Neural cell (in vitro differentiated cells): ENCODE data around the gene C16orf86. TPM values are rescaled to one million over a fixed set of nuclear protein-coding genes. Genes with fewer than 3 reads are reported as not detected.

ENCODE experiments used
- H2AFZ ChIP-seq: fragments of 200-600, 300-800 bp; sonication (generic), shearing (Covaris generic); 2 replicates; pipeline ENCODE4 v1.6.0; 2014; ENCODE audit warnings: low read depth, mild to moderate bottlenecking, antibody characterized with exemption, low read length, moderate library complexity
- H3F3A ChIP-seq: fragments of 200-600 bp; shearing (Covaris generic); 2 replicates; pipeline ENCODE4 v1.6.1; 2016; ENCODE audit warnings: mild to moderate bottlenecking, moderate library complexity, mixed read lengths, antibody characterized with exemption, low read length; ENCODE audit not compliant: insufficient read depth, poor library complexity, severe bottlenecking
- H3K27ac ChIP-seq: fragments of 200-600, 300-800 bp; sonication (generic), shearing (Covaris generic); 2 replicates; pipeline ENCODE4 v1.5.1; 2014; ENCODE audit warnings: mild to moderate bottlenecking, low read length, moderate library complexity
- H3K27me3 ChIP-seq: fragments of 300-800, 200-600 bp; sonication (generic), shearing (Covaris generic); 2 replicates; pipeline ENCODE4 v1.6.0; 2014; ENCODE audit warnings: mild to moderate bottlenecking, low read depth, low read length, moderate library complexity; ENCODE audit not compliant: insufficient read depth
- H3K36me3 ChIP-seq: fragments of 300-800, 200-600 bp; sonication (generic), shearing (Covaris generic); 2 replicates; pipeline ENCODE4 v1.5.1; 2014; ENCODE audit warnings: mild to moderate bottlenecking, antibody characterized with exemption, low read length, moderate library complexity; ENCODE audit not compliant: insufficient read depth
- H3K4me2 ChIP-seq: fragments of 300-800, 200-600 bp; sonication (generic), shearing (Covaris generic); 2 replicates; pipeline ENCODE4 v1.6.0; 2014; ENCODE audit warnings: mild to moderate bottlenecking, low read length
- H3K4me3 ChIP-seq: fragments of 300-800, 200-600 bp; sonication (generic), shearing (Covaris generic); 2 replicates; pipeline ENCODE4 v1.5.1; 2014; ENCODE audit warnings: mild to moderate bottlenecking, low read length, moderate library complexity
- H3K79me2 ChIP-seq: fragments of 200-600 bp; shearing (Covaris generic); replicated peaks from 2 replicates; pipeline ENCODE4 v1.6.0; 2014; ENCODE audit warnings: mild to moderate bottlenecking, low read length, moderate library complexity; ENCODE audit not compliant: insufficient read depth
- H3K9ac ChIP-seq: fragments of 300-800, 200-600 bp; sonication (generic), shearing (Covaris generic); 2 replicates; pipeline ENCODE4 v1.6.1; 2016; ENCODE audit warnings: mild to moderate bottlenecking, low read length, mixed read lengths
- H3K9me2 ChIP-seq: fragments of 200-600 bp; shearing (Covaris generic); 2 replicates; pipeline ENCODE4 v1.6.1; 2016; ENCODE audit warnings: mild to moderate bottlenecking, low read length, mixed read lengths; ENCODE audit not compliant: insufficient read depth
- H3K9me3 ChIP-seq: fragments of 200-600, 300-800 bp; sonication (generic), shearing (Covaris generic); 2 replicates; pipeline ENCODE4 v1.6.1; 2016; ENCODE audit warnings: mild to moderate bottlenecking, mixed run types, low read length, moderate library complexity, mixed read lengths
- H4K20me1 ChIP-seq: fragments of 200-600 bp; shearing (Covaris generic); 2 replicates; pipeline ENCODE4 v1.6.1; 2016; ENCODE audit warnings: mild to moderate bottlenecking, mixed run types; ENCODE audit not compliant: insufficient read depth
- CTCF ChIP-seq: fragments of 450-650 bp; IDR thresholded peaks from 2 replicates; pipeline ENCODE4 v1.5.1; 2014; ENCODE audit warnings: antibody characterized with exemption, mild to moderate bottlenecking, moderate library complexity; ENCODE audit not compliant: poor library complexity, severe bottlenecking
- EP300 ChIP-seq: fragments of 450-650 bp; conservative IDR thresholded peaks from 2 replicates; pipeline ENCODE4 v1.6.1; 2014; ENCODE audit warnings: antibody characterized with exemption, mild to moderate bottlenecking, moderate library complexity; ENCODE audit not compliant: poor library complexity, severe bottlenecking
- EZH2 ChIP-seq: fragments of 200-600, 300-800 bp; shearing (Covaris generic), sonication (generic); IDR thresholded peaks from 2 replicates; pipeline ENCODE4 v1.6.1; 2014; ENCODE audit warnings: antibody characterized with exemption, low read length, borderline replicate concordance, mild to moderate bottlenecking; ENCODE audit not compliant: insufficient read depth, poor library complexity, severe bottlenecking
- MXI1 ChIP-seq: fragments of 450-650 bp; conservative IDR thresholded peaks from 2 replicates; pipeline ENCODE4 v1.6.1; 2014; ENCODE audit warnings: antibody characterized with exemption, mild to moderate bottlenecking; ENCODE audit not compliant: poor library complexity, severe bottlenecking
- POLR2AphosphoS5 ChIP-seq: IDR thresholded peaks from 2 replicates; pipeline ENCODE4 v1.6.1; 2012
- RAD21 ChIP-seq: fragments of 450-650 bp; conservative IDR thresholded peaks from 2 replicates; pipeline ENCODE4 v1.6.1; 2014; ENCODE audit warnings: antibody characterized with exemption, mild to moderate bottlenecking, moderate library complexity
- SMC3 ChIP-seq: fragments of 450-650 bp; conservative IDR thresholded peaks from 2 replicates; pipeline ENCODE4 v1.6.1; 2014; ENCODE audit warnings: antibody characterized with exemption, mild to moderate bottlenecking, moderate library complexity; ENCODE audit not compliant: poor library complexity
- TAF1 ChIP-seq: IDR thresholded peaks from 2 replicates; pipeline ENCODE4 v1.6.1; 2012; ENCODE audit warnings: low read depth
- polyA plus RNA-seq: library from polyadenylated mRNA; depleted of rRNA; stranded (reverse); fragments of >200 nt; gene quantifications from 2 replicates; pipeline ENCODE4 v1.2.3, GENCODE V29; 2014
- TF ChIP-seq, protein P1 (sequence below): IDR thresholded peaks from 2 replicates; pipeline ENCODE4 v1.6.1; 2012; ENCODE audit warnings: borderline replicate concordance

The C16orf86 gene
- polyA plus RNA-seq, 1 donor from 2014 or later: 2.4 TPM

- H3K27me3 ChIP-seq: peaks cover 57% of the 10 kb centered on the region
- no peak overlapping the region for H3K27ac ChIP-seq
- no peak overlapping the region for H3K4me2 ChIP-seq
- H3K9ac ChIP-seq: no peak overlapping the region
- H3K9me3 ChIP-seq: no peaks in the 10 kb centered on the region
- no peak overlapping the region for H3K4me3 ChIP-seq
- no peaks in the 10 kb centered on the region for H3K79me2 ChIP-seq
- H4K20me1 ChIP-seq: no peaks in the 10 kb centered on the region
- no peaks in the 10 kb centered on the region for H3F3A ChIP-seq
- no peak overlapping the region for H2AFZ ChIP-seq
- TF ChIP-seq TAF1: no peak
- TF ChIP-seq EZH2: no peak
- TF ChIP-seq, protein P1, sequence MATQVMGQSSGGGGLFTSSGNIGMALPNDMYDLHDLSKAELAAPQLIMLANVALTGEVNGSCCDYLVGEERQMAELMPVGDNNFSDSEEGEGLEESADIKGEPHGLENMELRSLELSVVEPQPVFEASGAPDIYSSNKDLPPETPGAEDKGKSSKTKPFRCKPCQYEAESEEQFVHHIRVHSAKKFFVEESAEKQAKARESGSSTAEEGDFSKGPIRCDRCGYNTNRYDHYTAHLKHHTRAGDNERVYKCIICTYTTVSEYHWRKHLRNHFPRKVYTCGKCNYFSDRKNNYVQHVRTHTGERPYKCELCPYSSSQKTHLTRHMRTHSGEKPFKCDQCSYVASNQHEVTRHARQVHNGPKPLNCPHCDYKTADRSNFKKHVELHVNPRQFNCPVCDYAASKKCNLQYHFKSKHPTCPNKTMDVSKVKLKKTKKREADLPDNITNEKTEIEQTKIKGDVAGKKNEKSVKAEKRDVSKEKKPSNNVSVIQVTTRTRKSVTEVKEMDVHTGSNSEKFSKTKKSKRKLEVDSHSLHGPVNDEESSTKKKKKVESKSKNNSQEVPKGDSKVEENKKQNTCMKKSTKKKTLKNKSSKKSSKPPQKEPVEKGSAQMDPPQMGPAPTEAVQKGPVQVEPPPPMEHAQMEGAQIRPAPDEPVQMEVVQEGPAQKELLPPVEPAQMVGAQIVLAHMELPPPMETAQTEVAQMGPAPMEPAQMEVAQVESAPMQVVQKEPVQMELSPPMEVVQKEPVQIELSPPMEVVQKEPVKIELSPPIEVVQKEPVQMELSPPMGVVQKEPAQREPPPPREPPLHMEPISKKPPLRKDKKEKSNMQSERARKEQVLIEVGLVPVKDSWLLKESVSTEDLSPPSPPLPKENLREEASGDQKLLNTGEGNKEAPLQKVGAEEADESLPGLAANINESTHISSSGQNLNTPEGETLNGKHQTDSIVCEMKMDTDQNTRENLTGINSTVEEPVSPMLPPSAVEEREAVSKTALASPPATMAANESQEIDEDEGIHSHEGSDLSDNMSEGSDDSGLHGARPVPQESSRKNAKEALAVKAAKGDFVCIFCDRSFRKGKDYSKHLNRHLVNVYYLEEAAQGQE: no peak
- no peak for TF ChIP-seq EP300
- TF ChIP-seq POLR2AphosphoS5: no peak
- no peak for TF ChIP-seq MXI1
- no peak for TF ChIP-seq CTCF
- TF ChIP-seq SMC3: no peak
- TF ChIP-seq RAD21: no peak
- H3K9me2 ChIP-seq: no peaks in the 10 kb centered on the region
- H3K36me3 ChIP-seq: no peaks in the 10 kb centered on the region
Observed at GRCh38 chr16:67647681-67648080, 18.9 kb upstream of the C16orf86 start.

DNA sequence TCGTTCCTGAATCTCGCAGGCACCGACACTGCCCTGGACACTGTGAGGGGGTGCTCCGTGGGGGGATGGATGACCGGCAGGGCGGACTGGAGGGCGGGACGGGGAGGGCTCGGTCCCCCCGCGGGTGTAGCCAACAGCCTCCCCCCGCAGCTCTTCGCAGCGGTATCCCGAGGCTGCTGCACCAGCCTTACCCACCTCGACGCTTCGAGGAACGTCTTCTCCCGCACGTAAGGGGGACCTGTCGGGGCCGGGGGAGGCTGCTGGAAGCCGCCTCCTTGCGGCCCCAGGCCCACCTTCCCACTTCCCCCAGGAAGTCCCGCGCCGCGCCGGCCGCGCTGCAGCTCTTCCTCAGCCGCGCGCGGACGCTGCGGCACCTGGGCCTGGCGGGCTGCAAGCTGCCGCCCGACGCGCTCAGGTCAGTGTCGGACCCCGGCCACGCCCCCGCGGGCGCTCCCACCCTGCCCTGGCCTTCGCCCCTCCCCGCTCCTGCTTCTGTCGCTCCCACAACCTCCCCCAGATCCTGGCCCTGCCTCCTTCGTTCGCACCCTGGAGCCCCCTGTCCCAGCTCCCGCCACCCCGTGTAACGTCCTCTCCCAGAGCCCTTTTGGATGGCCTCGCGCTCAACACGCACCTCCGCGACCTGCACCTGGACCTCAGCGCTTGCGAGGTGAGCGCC, 18.4 kb upstream of the C16orf86 start:
- Histone ChIP-seq H3K4me3 (no peak overlapping the region), H3K4me2 (no peak overlapping the region), H2AFZ (no peak overlapping the region)

More for the DNA sequence above, 18.4 kb upstream of the C16orf86 start:
- H3K79me2 ChIP-seq: no peaks in the 10 kb centered on the region
- no peak overlapping the region for H3K27ac ChIP-seq
- no peaks in the 10 kb centered on the region for H3F3A ChIP-seq
- H3K9ac ChIP-seq: no peak overlapping the region
- peaks cover 57% of the 10 kb centered on the region for H3K27me3 ChIP-seq
- no peak for TF ChIP-seq SMC3
- TF ChIP-seq, protein P1: no peak
- no peak for TF ChIP-seq CTCF
- no peak for TF ChIP-seq TAF1
- no peak for TF ChIP-seq MXI1
- TF ChIP-seq RAD21: no peak
- no peak for TF ChIP-seq EP300
- no peak for TF ChIP-seq EZH2
- no peak for TF ChIP-seq POLR2AphosphoS5
- no peaks in the 10 kb centered on the region for H3K9me3 ChIP-seq
- H3K36me3 ChIP-seq: no peaks in the 10 kb centered on the region
- no peaks in the 10 kb centered on the region for H4K20me1 ChIP-seq
- H3K9me2 ChIP-seq: no peaks in the 10 kb centered on the region
